ENCODE measurements around the gene MANSC1.

Gene MANSC1

DNA sequence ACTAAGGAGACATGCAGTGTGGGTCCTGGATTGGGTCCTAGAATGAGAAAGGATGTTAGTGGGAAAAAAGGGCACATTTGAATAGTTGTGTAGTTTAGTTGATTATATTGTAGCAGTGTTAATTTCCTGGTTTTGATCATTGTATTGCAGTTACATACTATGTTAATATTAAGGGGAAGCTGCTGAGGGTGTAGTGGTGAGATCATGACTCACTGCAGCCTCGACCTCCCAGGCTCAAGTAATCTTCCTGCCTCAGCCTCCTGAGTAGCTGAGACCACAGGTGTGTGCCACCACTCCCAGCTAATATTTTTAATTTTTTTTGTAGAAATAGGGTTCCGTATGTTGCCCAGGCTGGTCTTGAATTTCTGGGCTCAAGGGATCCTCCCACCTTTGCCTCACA, 28.6 kb upstream of the MANSC1 start:
- no peak overlapping the region for H3K9ac ChIP-seq (ENCODE audit: low read length)
- no peak overlapping the region for H2AFZ ChIP-seq (ENCODE audit: low read depth, low read length, severe bottlenecking)
- no peak overlapping the region for H3K4me2 ChIP-seq (ENCODE audit: low read depth, low read length, poor library complexity, severe bottlenecking)
- H3K9me3 ChIP-seq (ENCODE audit: insufficient read depth, low read length): no peaks in the 10 kb centered on the region
- no peaks in the 10 kb centered on the region for H3F3A ChIP-seq (ENCODE audit: insufficient read depth)
- H3K79me2 ChIP-seq (ENCODE audit: insufficient read depth, low read length): no peaks in the 10 kb centered on the region
- no peaks in the 10 kb centered on the region for H3K27me3 ChIP-seq (ENCODE audit: low read length)
- H3K4me3 ChIP-seq (ENCODE audit: insufficient read depth, low read length, poor library complexity, severe bottlenecking): no peak overlapping the region
- H3K27ac ChIP-seq (ENCODE audit: low read depth, low read length): no peak overlapping the region
- H4K20me1 ChIP-seq (ENCODE audit: low read depth, low read length): no peaks in the 10 kb centered on the region
- H3K36me3 ChIP-seq (ENCODE audit: low read length): no peaks in the 10 kb centered on the region
- TF ChIP-seq EZH2phosphoT487 (conservative IDR thresholded peaks at IDR 0.05; ENCODE audit: low read length) (no peak), CTCF (IDR thresholded peaks at IDR 0.05; ENCODE audit: insufficient read depth, low read length, poor library complexity, severe bottlenecking) (no peak)
- no peaks in the 10 kb centered on the region for H3K9me2 ChIP-seq (replicated peaks; ENCODE audit: insufficient read depth, low read length)

GRCh38 chr12:12376646-12377448, 26.8 kb upstream of the MANSC1 start:
- Histone ChIP-seq H2AFZ (ENCODE audit: low read depth, low read length, severe bottlenecking) (no peak overlapping the region), H3K9me2 (replicated peaks; ENCODE audit: insufficient read depth, low read length) (no peaks in the 10 kb centered on the region), H3K27me3 (ENCODE audit: low read length) (no peaks in the 10 kb centered on the region), H3K9ac (ENCODE audit: low read length) (no peak overlapping the region), H3K4me3 (ENCODE audit: insufficient read depth, low read length, poor library complexity, severe bottlenecking) (no peak overlapping the region), H3K9me3 (ENCODE audit: insufficient read depth, low read length) (no peaks in the 10 kb centered on the region), H3K36me3 (ENCODE audit: low read length) (no peaks in the 10 kb centered on the region), H3K4me2 (ENCODE audit: low read depth, low read length, poor library complexity, severe bottlenecking) (no peak overlapping the region), H3K27ac (ENCODE audit: low read depth, low read length) (no peak overlapping the region), H3K79me2 (ENCODE audit: insufficient read depth, low read length) (no peaks in the 10 kb centered on the region), H3F3A (ENCODE audit: insufficient read depth) (no peaks in the 10 kb centered on the region), H4K20me1 (ENCODE audit: low read depth, low read length) (no peaks in the 10 kb centered on the region)
- no peak for TF ChIP-seq EZH2phosphoT487 (conservative IDR thresholded peaks at IDR 0.05; ENCODE audit: low read length)
- peak; percentile 16 for TF ChIP-seq CTCF (IDR thresholded peaks at IDR 0.05; ENCODE audit: insufficient read depth, low read length, poor library complexity, severe bottlenecking)

DNA sequence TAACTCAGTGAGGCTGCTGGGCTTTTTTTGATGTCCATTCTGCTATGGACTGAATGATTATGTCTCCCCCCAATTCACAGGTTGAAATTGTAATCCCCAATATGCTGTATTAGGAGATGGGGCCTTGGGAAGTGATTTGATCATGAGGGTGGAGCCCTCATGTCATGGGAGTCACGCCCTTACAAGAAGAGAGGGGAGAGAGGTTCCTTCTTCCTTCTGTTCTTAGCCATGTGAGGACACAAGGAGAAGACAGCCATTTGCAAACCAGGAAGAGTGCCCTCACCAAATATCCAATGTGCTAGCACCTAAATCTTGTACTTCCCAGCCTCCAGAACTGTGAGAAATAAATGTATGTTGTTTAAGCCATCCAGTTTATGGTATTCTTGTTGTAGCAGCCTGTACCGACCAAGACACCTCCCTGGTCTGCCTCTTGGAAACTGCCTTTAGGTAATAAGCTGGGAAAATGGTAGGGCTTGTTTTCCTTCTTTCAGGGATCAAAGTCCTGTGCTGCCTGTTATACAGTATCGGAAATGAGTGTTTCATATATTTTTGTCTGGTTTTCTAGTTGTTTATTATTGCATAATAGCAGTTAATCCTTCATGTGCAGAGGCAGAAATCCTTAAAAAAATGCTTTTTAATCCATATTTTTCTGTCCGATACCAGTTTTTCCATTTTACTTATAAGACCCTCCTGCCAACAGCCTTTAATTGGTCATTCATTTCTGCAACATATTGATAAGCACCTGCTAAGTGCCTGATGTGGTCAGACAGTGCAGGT, 23.1 kb upstream of the MANSC1 start:
- Histone ChIP-seq H3F3A (ENCODE audit: insufficient read depth) (no peaks in the 10 kb centered on the region), H3K9me2 (replicated peaks; ENCODE audit: insufficient read depth, low read length) (no peaks in the 10 kb centered on the region), H3K9ac (ENCODE audit: low read length) (no peak overlapping the region), H3K27me3 (ENCODE audit: low read length) (no peaks in the 10 kb centered on the region), H3K9me3 (ENCODE audit: insufficient read depth, low read length) (no peaks in the 10 kb centered on the region), H2AFZ (ENCODE audit: low read depth, low read length, severe bottlenecking) (no peak overlapping the region), H3K4me2 (ENCODE audit: low read depth, low read length, poor library complexity, severe bottlenecking) (no peak overlapping the region), H3K27ac (ENCODE audit: low read depth, low read length) (no peak overlapping the region), H3K4me3 (ENCODE audit: insufficient read depth, low read length, poor library complexity, severe bottlenecking) (no peak overlapping the region), H3K36me3 (ENCODE audit: low read length) (no peaks in the 10 kb centered on the region), H4K20me1 (ENCODE audit: low read depth, low read length) (no peaks in the 10 kb centered on the region), H3K79me2 (ENCODE audit: insufficient read depth, low read length) (no peaks in the 10 kb centered on the region)
- TF ChIP-seq CTCF (IDR thresholded peaks at IDR 0.05; ENCODE audit: insufficient read depth, low read length, poor library complexity, severe bottlenecking): no peak
- TF ChIP-seq EZH2phosphoT487 (conservative IDR thresholded peaks at IDR 0.05; ENCODE audit: low read length): no peak
